HCT116 (cell line): Measurements from ENCODE around the gene MAMSTR. TPM values are rescaled to one million over a fixed set of nuclear protein-coding genes. Genes with fewer than 3 reads are reported as not detected.

Experiments
- ATAC-seq: fragments of 200-7000 bp; cut with Tn5 transposase; 2 replicates; pipeline ENCODE4 v1.9.1; 2020; ENCODE audit warnings: mild to moderate bottlenecking, moderate library complexity
- BruUV-seq: library from RNA; stranded (reverse); fragments of 400-500 nt; replicated peaks from 2 replicates; lab custom pipeline; 2021; lab: Mats Ljungman, UMichigan
- CTCF ChIA-PET: fragments of 300-600 bp; sonication (Branson Sonifier 250); formaldehyde crosslinking; loops from one replicate; lab custom pipeline; 2021; ENCODE audit warnings: antibody characterized with exemption; lab: Charles Lee
- POLR2A ChIA-PET: fragments of 300-600, 350-600 bp; sonication (Branson Sonifier 250); formaldehyde crosslinking; loops from one replicate; lab custom pipeline; 2021; ENCODE audit warnings: antibody characterized with exemption; lab: Charles Lee
- RAD21 ChIA-PET, 2 experiments: fragments of 300-600 bp; sonication (Branson Sonifier 250); formaldehyde crosslinking; loops; one replicate each; lab custom pipeline; 2023; ENCODE audit warnings: low total read pairs in 2 of 2; ENCODE audit not compliant: uncharacterized antibody in 2 of 2, unreplicated experiment in 2 of 2, low non-redundant PET in 1 of 2; lab: Charles Lee
- DNase-seq: peaks from one replicate; pipeline ENCODE4 v3.0.0-alpha.2; 2010; ENCODE audit warnings: low read depth, low spot score
- H2AFZ ChIP-seq: fragments of 200-600 bp; shearing (Covaris generic), sonication (generic); 2 replicates; pipeline ENCODE4 v1.6.1; 2017; ENCODE audit warnings: low read depth, mixed run types, mixed read lengths, antibody characterized with exemption, low read length; ENCODE audit not compliant: poor library complexity, severe bottlenecking
- H3K27ac ChIP-seq: 2 replicates; pipeline ENCODE4 v1.5.1; 2012; ENCODE audit warnings: low read depth, low read length
- H3K27me3 ChIP-seq: fragments of 200-600 bp; sonication (generic); 2 replicates; pipeline ENCODE4 v1.6.1; 2016; ENCODE audit warnings: mixed run types, low read length, mixed read lengths; ENCODE audit not compliant: insufficient read depth
- H3K36me3 ChIP-seq, 2 experiments: fragments of 200-500 bp in 1 of 2; fragments of 200-600 bp in 1 of 2; sonication (Bioruptor generic) in 1 of 2; sonication (generic) in 1 of 2; 2 replicates each; pipeline versions ENCODE4 v1.5.1 to v1.6.1; 2014 to 2016; ENCODE audit warnings: low read length in 2 of 2, inconsistent platforms in 1 of 2, mixed read lengths in 1 of 2, mixed run types in 1 of 2; ENCODE audit not compliant: insufficient read depth in 2 of 2, control insufficient read depth in 1 of 2
- H3K4me1 ChIP-seq, 2 experiments: fragments of 200-600 bp in 1 of 2; sonication (generic) in 1 of 2; 2 replicates each; pipeline versions ENCODE4 v1.5.1 to v1.6.1; 2012 to 2017; ENCODE audit warnings: low read length in 2 of 2, inconsistent platforms in 1 of 2, mild to moderate bottlenecking in 1 of 2, mixed read lengths in 1 of 2, mixed run types in 1 of 2, moderate library complexity in 1 of 2; ENCODE audit not compliant: insufficient read depth in 2 of 2, control insufficient read depth in 1 of 2
- H3K4me2 ChIP-seq: fragments of 200-600 bp; sonication (generic); 2 replicates; pipeline ENCODE4 v1.6.1; 2017; ENCODE audit warnings: mixed run types, low read length, mixed read lengths
- H3K4me3 ChIP-seq, 2 experiments: fragments of 200-600 bp in 1 of 2; sonication (generic) in 1 of 2; replicated peaks in 1 of 2; 2 replicates each; pipeline ENCODE4 v1.5.1; 2011 to 2016; ENCODE audit warnings: low read length in 2 of 2, control low read depth in 1 of 2, low read depth in 1 of 2, mild to moderate bottlenecking in 1 of 2, mixed read lengths in 1 of 2, mixed run types in 1 of 2
- H3K79me2 ChIP-seq: fragments of 200-600 bp; sonication (generic); 2 replicates; pipeline ENCODE4 v1.6.1; 2017; ENCODE audit warnings: mild to moderate bottlenecking, mixed run types, low read length, moderate library complexity, mixed read lengths; ENCODE audit not compliant: insufficient read depth
- H3K9ac ChIP-seq: fragments of 200-600 bp; sonication (generic); 2 replicates; pipeline ENCODE4 v1.6.1; 2016; ENCODE audit warnings: low read length, mixed read lengths
- H3K9me2 ChIP-seq: fragments of 200-600 bp; sonication (generic), shearing (Covaris generic); 2 replicates; pipeline ENCODE4 v1.6.1; 2017; ENCODE audit warnings: mixed run types, mild to moderate bottlenecking, moderate library complexity; ENCODE audit not compliant: insufficient read depth
- H3K9me3 ChIP-seq, 2 experiments: fragments of 200-500 bp in 1 of 2; fragments of 200-600 bp in 1 of 2; sonication (Bioruptor generic) in 1 of 2; sonication (generic) in 1 of 2; 2 replicates each; pipeline ENCODE4 v1.6.1; 2014 to 2017; ENCODE audit warnings: low read length in 2 of 2, mixed read lengths in 2 of 2, inconsistent platforms in 1 of 2, low read depth in 1 of 2, mild to moderate bottlenecking in 1 of 2, mixed run types in 1 of 2, moderate library complexity in 1 of 2; ENCODE audit not compliant: control insufficient read depth in 1 of 2, insufficient read depth in 1 of 2
- H4K20me1 ChIP-seq: fragments of 200-600 bp; sonication (generic), shearing (Covaris generic); 2 replicates; pipeline ENCODE4 v1.6.1; 2017; ENCODE audit warnings: mixed run types, mild to moderate bottlenecking, moderate library complexity; ENCODE audit not compliant: insufficient read depth
- REST ChIP-seq: IDR thresholded peaks from 2 replicates; pipeline ENCODE4 v1.6.1; 2012; ENCODE audit warnings: low read depth
- TCF7L2 ChIP-seq: IDR thresholded peaks from 2 replicates; pipeline ENCODE4 v1.7.0; 2011; ENCODE audit warnings: borderline replicate concordance, inconsistent platforms; ENCODE audit not compliant: insufficient read depth, insufficient read length; ENCODE audit errors: extremely low read depth
- intact Hi-C: fragments of 100-400 bp; cut with micrococcal nuclease; formaldehyde crosslinking; loops from 2 replicates; pipeline ENCODE4 v1.10.0; 2022
- total RNA-seq: library from RNA; stranded (reverse); gene quantifications from one replicate; pipeline ENCODE4 v1.2.1, GENCODE V29; 2021; ENCODE audit not compliant: unreplicated experiment
- TF ChIP-seq, protein P1 (sequence below), 3 experiments: fragments of 200-600 bp in 1 of 3; sonication (generic) in 1 of 3; IDR thresholded peaks in 2 of 3; conservative IDR thresholded peaks in 1 of 3; 2 replicates each; pipeline ENCODE4 v1.5.1; 2012 to 2017; ENCODE audit warnings: low read depth in 2 of 3, low read length in 2 of 3, antibody characterized with exemption in 1 of 3, borderline replicate concordance in 1 of 3, control low read depth in 1 of 3, mild to moderate bottlenecking in 1 of 3, mixed read lengths in 1 of 3, mixed run types in 1 of 3, moderate library complexity in 1 of 3; ENCODE audit not compliant: insufficient read depth in 1 of 3

The MAMSTR gene
- total RNA-seq, 1 experiment from 2014 or later = 1.3 TPM

- H3K9me2 ChIP-seq = no peaks in the 10 kb centered on the region
- no peaks in the 10 kb centered on the region for H3K79me2 ChIP-seq
- POLR2A ChIA-PET = no interaction called here
- RAD21 ChIA-PET = no interaction called here
- intact Hi-C loops = no loop called here
- no TSS peak for BruUV-seq
- no peak overlapping the region for H3K4me3 ChIP-seq
- H3K36me3 ChIP-seq = no peaks in the 10 kb centered on the region
- no peak for ATAC-seq
- no peaks in the 10 kb centered on the region for H3K9me3 ChIP-seq
- no peak overlapping the region for H3K9ac ChIP-seq
- H2AFZ ChIP-seq = no peak overlapping the region
- no peaks in the 10 kb centered on the region for H4K20me1 ChIP-seq
- peaks cover 14 to 28% of the 10 kb centered on the region in 2 experiments for H3K4me1 ChIP-seq
- no peak overlapping the region for H3K4me2 ChIP-seq
- CTCF ChIA-PET = no interaction called here
- H3K27ac ChIP-seq = no peak overlapping the region
- DNase-seq = no peak
- TF ChIP-seq, protein P1, sequence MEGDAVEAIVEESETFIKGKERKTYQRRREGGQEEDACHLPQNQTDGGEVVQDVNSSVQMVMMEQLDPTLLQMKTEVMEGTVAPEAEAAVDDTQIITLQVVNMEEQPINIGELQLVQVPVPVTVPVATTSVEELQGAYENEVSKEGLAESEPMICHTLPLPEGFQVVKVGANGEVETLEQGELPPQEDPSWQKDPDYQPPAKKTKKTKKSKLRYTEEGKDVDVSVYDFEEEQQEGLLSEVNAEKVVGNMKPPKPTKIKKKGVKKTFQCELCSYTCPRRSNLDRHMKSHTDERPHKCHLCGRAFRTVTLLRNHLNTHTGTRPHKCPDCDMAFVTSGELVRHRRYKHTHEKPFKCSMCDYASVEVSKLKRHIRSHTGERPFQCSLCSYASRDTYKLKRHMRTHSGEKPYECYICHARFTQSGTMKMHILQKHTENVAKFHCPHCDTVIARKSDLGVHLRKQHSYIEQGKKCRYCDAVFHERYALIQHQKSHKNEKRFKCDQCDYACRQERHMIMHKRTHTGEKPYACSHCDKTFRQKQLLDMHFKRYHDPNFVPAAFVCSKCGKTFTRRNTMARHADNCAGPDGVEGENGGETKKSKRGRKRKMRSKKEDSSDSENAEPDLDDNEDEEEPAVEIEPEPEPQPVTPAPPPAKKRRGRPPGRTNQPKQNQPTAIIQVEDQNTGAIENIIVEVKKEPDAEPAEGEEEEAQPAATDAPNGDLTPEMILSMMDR (IDR thresholded peaks at IDR 0.05 in 2 of 3, conservative IDR thresholded peaks at IDR 0.05 in 1 of 3; ENCODE audit: borderline replicate concordance in 1 of 3, insufficient read depth in 1 of 3, low read depth in 2 of 3, low read length in 2 of 3) = no peak
- no peak for TF ChIP-seq TCF7L2
- no peak for TF ChIP-seq REST
- no peaks in the 10 kb centered on the region for H3K27me3 ChIP-seq
Measured at GRCh38 chr19:48735031-48735615, 15.6 kb upstream of the MAMSTR start.
